Tibial nerve (tissue), 4 donors: ENCODE measurements around the gene TCEA2.

Source experiments
- EP300 ChIP-seq, 2 donors: sonication (generic); formaldehyde crosslinking; IDR thresholded peaks; one replicate each; pipeline ENCODE4 v1.6.1; 2017; ENCODE audit warnings: antibody characterized with exemption in 2 of 2, mild to moderate bottlenecking in 1 of 2
- POLR2A ChIP-seq, 2 donors: fragments of 450-650 bp; IDR thresholded peaks; one replicate each; pipeline ENCODE4 v1.6.1; 2017; ENCODE audit warnings: antibody characterized with exemption in 2 of 2, mild to moderate bottlenecking in 2 of 2, moderate library complexity in 2 of 2
- TF ChIP-seq, protein P1 (sequence below), 5 experiments: fragments of 200-600 bp in 3 of 5; fragments of 450-650 bp in 2 of 5; sonication (generic) in 3 of 5; IDR thresholded peaks; one replicate each; pipeline ENCODE4 v1.5.1; 2016 to 2019; ENCODE audit warnings: antibody characterized with exemption in 5 of 5, mild to moderate bottlenecking in 3 of 5, moderate library complexity in 2 of 5

DNA sequence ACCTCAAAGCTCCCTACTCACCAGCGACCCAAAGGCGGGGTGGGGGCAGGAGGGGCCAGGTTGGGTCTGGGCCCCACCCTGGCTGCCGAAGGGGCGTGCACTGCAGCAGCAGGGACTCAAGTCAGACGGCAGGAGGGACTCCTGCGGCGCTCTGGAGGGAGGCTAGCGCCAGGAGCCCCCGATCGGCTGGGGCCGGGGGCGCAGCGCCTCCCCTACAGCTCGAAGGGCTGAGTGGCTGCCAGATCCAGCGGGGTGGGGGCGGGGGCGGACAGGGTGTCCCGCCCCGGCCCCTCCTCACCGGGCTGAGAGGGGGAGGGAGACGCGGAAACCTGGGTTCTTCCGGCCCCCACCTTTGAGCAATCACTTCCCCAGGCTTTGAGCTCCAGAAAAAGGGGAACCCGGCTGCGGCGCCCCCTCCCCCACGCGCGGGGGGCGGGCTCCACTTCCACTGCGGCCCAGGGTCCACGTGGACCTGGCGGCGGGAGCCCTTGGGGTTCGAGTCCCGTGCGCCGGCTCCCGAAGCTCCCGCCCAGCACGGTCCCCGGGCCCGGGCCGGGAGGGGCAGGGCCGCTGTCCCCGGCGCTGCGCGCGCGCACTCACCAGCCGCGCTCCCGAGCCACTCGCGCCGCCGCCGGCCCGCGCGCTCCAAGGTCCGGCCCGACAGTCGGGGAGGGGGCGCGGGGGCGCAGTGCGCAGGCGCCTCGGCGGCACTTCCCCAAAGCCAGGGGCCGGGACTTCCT is 16.4 kb downstream of the TCEA2 start, which contains the start of gene RGS19:
- TF ChIP-seq, protein P1, sequence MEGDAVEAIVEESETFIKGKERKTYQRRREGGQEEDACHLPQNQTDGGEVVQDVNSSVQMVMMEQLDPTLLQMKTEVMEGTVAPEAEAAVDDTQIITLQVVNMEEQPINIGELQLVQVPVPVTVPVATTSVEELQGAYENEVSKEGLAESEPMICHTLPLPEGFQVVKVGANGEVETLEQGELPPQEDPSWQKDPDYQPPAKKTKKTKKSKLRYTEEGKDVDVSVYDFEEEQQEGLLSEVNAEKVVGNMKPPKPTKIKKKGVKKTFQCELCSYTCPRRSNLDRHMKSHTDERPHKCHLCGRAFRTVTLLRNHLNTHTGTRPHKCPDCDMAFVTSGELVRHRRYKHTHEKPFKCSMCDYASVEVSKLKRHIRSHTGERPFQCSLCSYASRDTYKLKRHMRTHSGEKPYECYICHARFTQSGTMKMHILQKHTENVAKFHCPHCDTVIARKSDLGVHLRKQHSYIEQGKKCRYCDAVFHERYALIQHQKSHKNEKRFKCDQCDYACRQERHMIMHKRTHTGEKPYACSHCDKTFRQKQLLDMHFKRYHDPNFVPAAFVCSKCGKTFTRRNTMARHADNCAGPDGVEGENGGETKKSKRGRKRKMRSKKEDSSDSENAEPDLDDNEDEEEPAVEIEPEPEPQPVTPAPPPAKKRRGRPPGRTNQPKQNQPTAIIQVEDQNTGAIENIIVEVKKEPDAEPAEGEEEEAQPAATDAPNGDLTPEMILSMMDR (IDR thresholded peaks at IDR 0.05) = peak in 1 of 5 experiments; percentile 8
- TF ChIP-seq POLR2A (IDR thresholded peaks at IDR 0.05) (peak in 1 of 2 donors; percentile 10), EP300 (IDR thresholded peaks at IDR 0.05) (no peak)
